ENCODE measurements around the gene ZNF668.

The ZNF668 gene

GRCh38 chr16:31073970-31074813 is at the start of gene ZNF668, which contains the start of gene ZNF646:
TSS of gene ZNF668 (minus strand) at chr16:31074240. CDS start at chr16:31064459, 9,781 bp downstream.
TSS of gene ZNF646 (plus strand) at chr16:31074422. CDS start at chr16:31076325, 1,903 bp downstream.
- peak within 1 kb of the TSS; percentile 99 for H3K4me3 ChIP-seq (replicated peaks; ENCODE audit: low read depth, low read length)
- peak; percentile 100 for DNase-seq (ENCODE audit: low read depth)
- TF ChIP-seq CTCF (IDR thresholded peaks at IDR 0.05; ENCODE audit: low read length, missing control alignments): no peak

GRCh38 chr16:31120129-31120528 is 46.1 kb upstream of the ZNF668 start:
- no peak for DNase-seq (ENCODE audit: low read depth)
- TF ChIP-seq CTCF (IDR thresholded peaks at IDR 0.05; ENCODE audit: low read length, missing control alignments): no peak

GRCh38 chr16:31118223-31119155 is 44.4 kb upstream of the ZNF668 start:
- DNase-seq (ENCODE audit: low read depth): peak; percentile 71
- peak overlapping the region; percentile 69 for H3K4me3 ChIP-seq (replicated peaks; ENCODE audit: low read depth, low read length)
- TF ChIP-seq CTCF (IDR thresholded peaks at IDR 0.05; ENCODE audit: low read length, missing control alignments): no peak

More at GRCh38 chr16:31120129-31120528, 46.1 kb upstream of the ZNF668 start:
- no peak overlapping the region for H3K4me3 ChIP-seq (replicated peaks; ENCODE audit: low read depth, low read length)

GRCh38 chr16:31117384-31118222 is 43.6 kb upstream of the ZNF668 start, which contains the start of gene KAT8:
TSS of gene KAT8 (plus strand) at chr16:31117664. CDS start at chr16:31117682, 18 bp downstream.
- peak; percentile 99 for DNase-seq (ENCODE audit: low read depth)
- TF ChIP-seq CTCF (IDR thresholded peaks at IDR 0.05; ENCODE audit: low read length, missing control alignments): no peak
- H3K4me3 ChIP-seq (replicated peaks; ENCODE audit: low read depth, low read length): peak within 1 kb of the TSS; percentile 69

GRCh38 chr16:31114468-31114867 is 40.4 kb upstream of the ZNF668 start:
- DNase-seq (ENCODE audit: low read depth): no peak

More at GRCh38 chr16:31114468-31114867, 40.4 kb upstream of the ZNF668 start:
- no peak for TF ChIP-seq CTCF (IDR thresholded peaks at IDR 0.05; ENCODE audit: low read length, missing control alignments)
- H3K4me3 ChIP-seq (replicated peaks; ENCODE audit: low read depth, low read length): no peak overlapping the region
